HL-60 (cell line): ENCODE data around the gene TACR1.

Experiments used
- CTCF ChIP-seq: IDR thresholded peaks from one replicate; pipeline ENCODE4 v1.5.1; 2011; ENCODE audit warnings: low read length, control low read depth, inconsistent platforms; ENCODE audit not compliant: insufficient read depth
- POLR2AphosphoS5 ChIP-seq: IDR thresholded peaks from 2 replicates; pipeline ENCODE4 v1.6.1; 2012; ENCODE audit warnings: low read depth
- REST ChIP-seq: IDR thresholded peaks from 2 replicates; pipeline ENCODE4 v1.6.1; 2012; ENCODE audit warnings: low read depth; ENCODE audit not compliant: insufficient replicate concordance
- SPI1 ChIP-seq: IDR thresholded peaks from 2 replicates; pipeline ENCODE4 v1.6.1; 2012; ENCODE audit warnings: low read depth, mild to moderate bottlenecking, borderline replicate concordance

GRCh38 chr2:75100801-75101151, 98.5 kb downstream of the TACR1 start:
- TF ChIP-seq CTCF: no peak
- no peak for TF ChIP-seq SPI1
- no peak for TF ChIP-seq REST
- TF ChIP-seq POLR2AphosphoS5: no peak
